ENCODE measurements around the gene ID3.
A peak's percentile ranks its signal among the peaks of the same experiment; 100 is the strongest.

ID3 gene, protein sequence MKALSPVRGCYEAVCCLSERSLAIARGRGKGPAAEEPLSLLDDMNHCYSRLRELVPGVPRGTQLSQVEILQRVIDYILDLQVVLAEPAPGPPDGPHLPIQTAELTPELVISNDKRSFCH

DNA sequence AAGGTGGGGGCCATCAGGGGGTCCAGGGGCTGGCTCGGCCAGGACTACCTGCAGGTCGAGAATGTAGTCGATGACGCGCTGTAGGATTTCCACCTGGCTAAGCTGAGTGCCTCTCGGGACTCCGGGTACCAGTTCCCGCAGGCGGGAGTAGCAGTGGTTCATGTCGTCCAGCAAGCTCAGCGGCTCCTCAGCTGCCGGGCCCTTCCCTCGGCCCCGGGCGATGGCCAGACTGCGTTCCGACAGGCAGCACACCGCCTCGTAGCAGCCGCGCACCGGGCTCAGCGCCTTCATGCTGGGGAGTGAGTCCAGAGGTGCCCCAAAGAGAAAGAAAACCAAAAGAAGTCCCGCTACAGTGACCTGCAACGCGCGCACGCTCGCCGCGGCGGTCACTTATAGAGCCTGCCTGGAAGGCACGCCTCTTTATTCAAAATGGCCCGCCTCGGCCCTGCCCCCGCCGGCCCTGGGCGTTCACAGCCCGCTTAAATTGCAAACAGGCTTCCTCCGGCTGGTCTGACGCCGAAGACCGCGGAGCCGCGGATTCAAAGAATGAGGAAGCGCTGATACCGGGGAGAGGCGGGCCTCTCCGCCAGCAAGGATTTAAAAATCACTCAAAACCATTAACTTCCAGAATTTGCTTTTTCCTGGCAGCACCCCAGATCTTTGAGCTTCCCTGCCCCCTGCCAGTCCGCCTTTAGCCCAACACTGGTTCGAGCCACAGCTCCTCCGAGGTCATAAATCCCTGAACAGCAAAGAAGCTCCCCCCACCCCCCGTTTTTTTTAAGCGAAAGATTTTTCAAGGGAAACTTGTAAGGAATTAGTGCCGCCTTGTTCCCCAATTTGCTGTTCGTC lies at the start of gene ID3:
Gene ID3 (minus strand): TSS at position 366 of the 849 bp plus-strand sequence. CDS start 75 bp downstream, at position 291.
- peak; percentile 98 for DNase-seq (ENCODE audit: low read depth)

GRCh38 chr1:23607944-23608343 lies 48.6 kb upstream of the ID3 start:
- no peak for DNase-seq (ENCODE audit: low read depth)

DNA sequence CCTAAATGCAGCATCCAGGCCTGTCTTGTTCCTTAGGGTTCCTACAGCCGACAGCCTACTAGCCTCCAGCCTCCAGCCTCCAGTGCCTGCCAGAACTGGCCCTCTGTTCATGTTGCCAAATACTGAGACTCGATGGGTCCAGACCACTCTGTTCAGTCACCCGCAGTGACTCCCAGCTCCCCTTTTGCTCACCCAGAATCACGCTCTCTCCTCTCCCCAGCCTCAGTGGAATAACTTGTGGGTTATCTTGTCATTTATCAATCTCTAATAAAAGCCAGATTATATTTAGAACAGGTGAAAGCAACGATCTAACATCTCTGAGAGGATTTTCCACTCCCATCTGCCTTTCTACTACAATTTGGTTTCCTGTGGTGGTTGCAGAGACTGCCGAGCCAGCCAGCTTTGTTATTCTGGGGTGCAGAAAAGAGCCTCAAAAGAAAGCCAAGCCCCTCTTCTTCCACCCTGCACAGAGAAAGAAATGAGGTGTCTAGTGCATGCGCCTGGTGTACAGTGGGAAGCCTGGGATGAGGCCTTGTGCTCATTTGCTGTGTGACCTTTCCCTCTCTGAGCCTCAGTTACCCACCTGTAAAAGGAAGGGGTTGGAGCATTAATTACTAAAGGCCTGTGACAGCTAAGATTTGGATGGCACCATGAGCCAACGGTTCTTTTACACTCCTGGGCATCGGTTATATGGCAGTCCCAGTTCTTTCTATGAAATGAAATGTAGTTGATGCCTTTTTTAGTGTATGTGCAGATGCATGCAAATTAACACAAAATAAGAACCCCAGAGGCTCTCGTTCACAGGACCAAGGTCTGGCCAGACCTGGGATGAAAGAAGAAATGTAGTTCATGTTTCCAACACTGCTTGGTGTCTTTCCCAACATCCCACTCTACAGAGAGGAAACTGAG lies 42.9 kb upstream of the ID3 start:
- no peak for DNase-seq (ENCODE audit: low read depth)

DNA sequence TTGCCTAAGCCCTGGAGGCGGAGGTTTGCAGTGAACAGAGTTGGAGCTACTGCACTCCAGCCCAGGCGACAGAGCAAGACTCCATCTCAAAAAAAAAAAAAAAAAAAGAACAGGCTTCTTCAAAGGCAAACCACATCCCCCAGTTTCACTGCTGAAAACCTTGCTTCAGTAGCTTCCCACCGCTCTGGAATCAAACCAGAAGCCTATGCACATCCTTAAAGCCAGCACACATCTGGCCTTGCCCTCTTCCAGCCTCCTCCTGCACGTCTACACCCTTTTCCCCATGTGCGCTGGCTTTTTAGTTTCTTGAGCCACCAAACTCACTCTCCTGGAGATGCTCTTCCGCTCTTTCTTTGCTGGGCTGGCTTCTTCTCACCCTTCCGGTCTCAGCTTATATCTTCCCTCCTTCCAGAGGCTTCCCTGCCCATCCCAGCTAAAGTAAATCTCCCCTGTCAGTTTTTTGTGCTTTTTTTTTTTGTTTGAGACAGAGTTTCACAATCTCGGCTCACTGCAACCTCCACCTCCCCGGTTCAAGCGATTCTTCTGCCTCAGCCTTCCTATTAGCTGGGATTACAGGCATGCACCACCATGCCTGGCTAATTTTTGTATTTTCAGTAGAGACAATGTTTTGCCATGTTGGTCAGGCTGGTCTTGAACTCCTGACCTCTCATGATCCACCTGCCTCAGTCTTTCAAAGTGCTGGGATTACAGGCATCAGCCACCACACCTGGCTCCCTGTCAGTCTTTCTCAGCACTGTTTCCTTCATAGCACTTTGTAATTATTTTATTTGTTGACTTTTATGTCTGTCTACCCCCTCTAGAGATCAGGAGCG lies 42.0 kb upstream of the ID3 start:
- no peak for DNase-seq (ENCODE audit: low read depth)

DNA sequence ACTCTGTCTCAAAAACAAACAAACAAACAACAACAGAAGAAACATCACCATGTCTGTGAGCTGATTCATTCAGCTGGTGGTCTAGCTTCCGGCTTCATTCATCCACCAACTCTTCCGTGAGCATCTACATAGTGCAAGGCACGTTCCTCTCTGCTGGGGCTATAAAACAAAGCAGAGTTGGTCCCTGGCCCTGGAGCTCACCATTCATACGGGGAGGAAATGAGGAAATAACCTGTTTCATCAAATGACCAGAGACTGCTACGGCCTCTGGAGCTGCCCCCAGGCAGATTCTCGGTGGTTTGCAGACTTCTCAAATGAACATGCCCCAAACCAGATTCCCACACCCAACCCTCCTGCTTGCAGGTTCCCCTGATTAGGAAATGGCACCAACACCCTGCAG lies 41.0 kb upstream of the ID3 start:
- DNase-seq (ENCODE audit: low read depth): no peak

GRCh38 chr1:23599125-23599524 lies 39.8 kb upstream of the ID3 start:
- no peak for DNase-seq (ENCODE audit: low read depth)

DNA sequence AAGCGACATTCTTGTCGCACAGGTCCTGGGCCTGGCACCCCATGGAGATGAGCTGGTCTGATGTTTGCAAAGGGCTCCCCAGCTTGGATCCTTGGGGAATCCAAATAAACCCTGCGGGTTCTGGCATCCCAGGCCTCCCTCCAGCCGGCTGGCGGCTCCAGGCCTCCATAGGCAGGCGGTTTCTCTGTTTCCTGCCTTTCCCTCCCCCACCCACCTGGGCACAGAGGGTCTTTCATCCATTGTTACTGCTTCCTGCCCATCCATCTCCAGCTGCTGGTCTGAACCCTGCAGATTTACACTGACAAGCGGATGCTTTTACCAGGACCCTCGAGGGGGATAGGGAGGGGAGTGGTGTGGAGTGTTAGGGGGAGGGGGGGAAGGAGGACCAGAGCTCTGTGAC lies 39.1 kb upstream of the ID3 start:
- no peak for DNase-seq (ENCODE audit: low read depth)

DNA sequence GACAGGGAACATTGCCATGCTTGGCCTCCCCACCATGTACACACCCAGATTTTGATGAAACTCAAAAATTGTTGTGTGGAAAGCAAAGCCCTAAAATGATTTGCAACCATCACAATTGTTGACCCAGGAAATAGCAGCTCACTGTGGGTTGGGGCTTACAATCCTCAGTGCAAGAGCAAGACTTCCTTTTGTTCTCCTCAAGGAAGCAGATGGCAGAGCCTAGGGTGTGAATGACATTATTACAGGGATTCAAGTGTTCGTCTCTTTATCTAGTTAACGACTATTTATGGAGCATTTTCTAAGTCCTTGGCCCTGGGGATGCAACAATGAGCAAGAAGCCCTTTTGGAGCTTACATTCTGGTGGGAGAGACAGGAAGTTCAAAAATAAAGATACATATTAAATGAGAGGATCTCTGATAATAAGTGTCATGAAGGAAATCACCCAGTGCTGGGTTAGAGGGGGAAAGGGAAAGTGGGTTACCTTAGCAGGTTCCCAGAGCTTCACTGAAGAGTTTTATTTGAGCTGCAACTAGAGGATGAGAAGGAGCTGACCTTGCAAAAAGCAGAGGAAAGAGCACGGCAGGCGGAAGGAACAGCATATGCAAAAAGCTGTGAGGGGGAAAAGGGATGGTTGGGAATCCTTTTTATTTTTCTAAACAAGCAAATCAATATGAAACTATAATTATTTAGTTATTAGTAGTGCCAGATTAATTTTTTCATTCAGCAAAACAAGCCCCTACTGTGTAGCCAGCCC lies 38.5 kb upstream of the ID3 start:
- no peak for DNase-seq (ENCODE audit: low read depth)

- no peak for DNase-seq (ENCODE audit: low read depth)
Observed at GRCh38 chr1:23596382-23597358, 37.4 kb upstream of the ID3 start.

- no peak for DNase-seq (ENCODE audit: low read depth)
Observed at GRCh38 chr1:23594927-23595353, 35.6 kb upstream of the ID3 start.

- no peak for DNase-seq (ENCODE audit: low read depth)
Observed at GRCh38 chr1:23594149-23594907, 35.0 kb upstream of the ID3 start.

DNA sequence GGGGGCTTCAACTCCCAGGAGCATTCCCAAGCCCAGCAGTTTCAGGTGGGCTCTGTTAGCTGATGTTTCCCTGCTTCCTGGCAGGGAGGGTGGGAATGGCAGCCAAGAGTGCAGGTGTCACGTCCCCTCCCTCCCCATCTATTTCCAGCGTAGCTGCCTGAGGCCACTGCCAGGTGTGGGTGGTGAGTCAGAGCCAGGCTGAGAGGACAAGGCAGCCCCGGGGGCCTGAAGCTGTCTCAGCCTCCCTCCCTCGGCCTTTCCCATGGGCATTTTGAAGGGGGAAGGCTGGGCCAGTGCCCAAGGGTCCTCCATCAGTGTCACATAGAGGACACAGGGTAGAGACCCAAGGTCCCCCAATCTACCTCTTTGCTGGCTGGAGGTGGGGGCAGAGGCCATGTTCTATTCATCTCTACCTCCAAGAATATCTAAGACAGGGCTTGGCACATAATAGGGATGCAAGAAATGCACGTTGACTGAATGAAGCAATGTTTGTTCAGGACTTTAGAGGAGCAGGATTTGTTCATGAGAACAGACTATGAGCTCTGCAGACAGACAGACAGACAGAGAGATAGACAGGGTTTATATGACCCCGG lies 34.4 kb upstream of the ID3 start:
- no peak for DNase-seq (ENCODE audit: low read depth)

DNA sequence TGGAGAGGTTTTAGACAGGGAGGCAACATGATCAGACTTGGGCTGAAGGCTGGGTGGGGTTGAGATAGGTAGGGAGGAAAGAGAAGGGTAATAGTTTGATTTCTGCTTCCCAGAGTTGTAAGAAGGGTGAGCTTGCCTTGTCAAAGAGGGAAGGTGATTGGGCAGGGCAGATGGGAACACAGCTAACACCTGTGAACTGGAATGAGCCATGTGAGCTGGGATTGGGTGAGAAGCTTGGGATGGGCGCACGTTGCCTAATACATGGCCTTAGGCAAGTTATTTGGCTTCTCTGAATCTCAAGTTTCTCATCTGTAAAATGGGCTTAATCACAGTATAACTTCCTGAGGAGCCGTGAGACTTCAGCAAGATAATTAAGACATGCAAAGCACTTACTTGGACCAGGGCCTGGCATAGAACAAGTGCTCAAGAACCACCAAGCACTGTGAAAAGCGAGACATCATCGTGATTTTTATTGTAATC lies 33.8 kb upstream of the ID3 start:
- DNase-seq (ENCODE audit: low read depth): no peak

DNA sequence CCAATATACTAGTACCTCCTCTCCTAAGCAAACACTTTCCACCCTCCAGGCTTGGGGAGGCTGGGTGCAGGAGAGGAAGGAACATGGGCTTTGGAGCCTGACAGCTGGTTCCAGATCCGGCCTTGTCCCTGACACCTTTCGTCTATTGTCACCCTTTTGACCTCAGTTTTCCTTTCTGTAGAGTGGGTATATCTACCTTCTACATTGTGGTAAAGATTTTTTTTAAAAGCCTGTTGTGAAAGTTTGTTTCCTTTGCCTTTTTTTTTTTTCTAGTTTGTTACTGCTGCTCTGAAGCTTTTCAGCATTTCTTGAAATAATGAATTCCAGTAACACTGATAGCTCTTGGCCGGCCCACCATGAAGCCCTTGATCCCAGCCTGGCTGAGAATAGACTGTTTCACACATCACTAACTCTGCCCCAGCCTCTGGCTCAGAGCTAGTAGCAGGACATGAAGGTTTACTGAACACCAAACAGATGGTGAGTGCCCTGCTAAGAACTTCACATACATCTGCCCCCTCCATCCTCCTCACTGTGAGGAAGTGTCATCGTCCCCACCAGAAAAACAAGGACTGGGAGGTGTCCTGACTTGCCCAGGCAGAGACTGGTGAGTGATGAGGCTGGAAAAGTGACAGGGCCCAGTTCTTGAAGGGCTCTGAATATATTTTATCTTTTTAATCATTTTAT lies 33.0 kb upstream of the ID3 start:
- no peak for DNase-seq (ENCODE audit: low read depth)

- no peak for DNase-seq (ENCODE audit: low read depth)
Observed at GRCh38 chr1:23591460-23592208, 32.3 kb upstream of the ID3 start.

DNA sequence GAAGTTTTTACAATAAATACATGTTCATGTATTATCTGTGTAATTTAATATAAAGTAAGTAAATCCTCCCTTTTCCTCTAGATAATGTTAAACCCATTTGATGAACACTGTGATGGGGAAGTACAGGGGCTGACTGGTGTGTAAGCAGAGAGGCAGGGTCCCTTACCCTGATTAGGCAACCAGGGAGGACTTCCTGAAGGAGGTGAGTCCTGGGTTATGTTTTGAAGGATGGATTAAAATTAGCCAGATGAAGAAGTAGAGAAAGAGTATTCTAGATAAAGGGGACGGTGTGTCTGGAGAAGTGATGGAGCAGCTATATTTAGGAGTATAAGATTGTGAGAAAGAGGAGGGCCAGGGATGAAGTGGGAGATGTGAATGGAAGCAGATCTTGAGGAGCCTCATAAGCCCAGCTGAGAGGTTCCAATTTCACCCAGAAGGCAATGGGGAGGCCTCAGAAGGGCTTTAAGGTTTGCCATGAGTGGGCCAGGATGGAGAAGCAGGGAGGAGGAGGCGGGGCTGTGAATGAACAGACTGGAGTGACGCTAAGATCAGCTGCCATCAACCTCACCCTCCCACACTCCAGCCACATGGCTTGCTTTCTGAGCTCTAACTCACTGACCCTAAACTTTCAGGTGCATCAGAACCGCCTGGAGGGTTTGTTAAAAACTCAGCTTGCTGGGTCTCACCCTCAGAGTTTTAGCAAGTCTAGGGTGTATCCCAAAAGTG lies 30.9 kb upstream of the ID3 start:
- no peak for DNase-seq (ENCODE audit: low read depth)

- DNase-seq (ENCODE audit: low read depth): no peak
Observed at GRCh38 chr1:23589585-23589986, 30.3 kb upstream of the ID3 start.

Measured in stromal cell of bone marrow (primary cell).